Hematopoietic multipotent progenitor cell treated with erythropoietin and hydrocortisone succinate and interleukin-3 and kit ligand, for 15 days (in vitro differentiated cells): ENCODE results near the gene ABCC4.
"Not testable (repeated sequence)": the region's sequence is repeated elsewhere in the genome, so short reads cannot be mapped to it uniquely, and the experiment has no call there.

Source experiments
- DNase-seq: peaks from one replicate; pipeline ENCODE4 v3.0.0-alpha.2; 2015; ENCODE audit warnings: low spot score

The ABCC4 gene

DNA sequence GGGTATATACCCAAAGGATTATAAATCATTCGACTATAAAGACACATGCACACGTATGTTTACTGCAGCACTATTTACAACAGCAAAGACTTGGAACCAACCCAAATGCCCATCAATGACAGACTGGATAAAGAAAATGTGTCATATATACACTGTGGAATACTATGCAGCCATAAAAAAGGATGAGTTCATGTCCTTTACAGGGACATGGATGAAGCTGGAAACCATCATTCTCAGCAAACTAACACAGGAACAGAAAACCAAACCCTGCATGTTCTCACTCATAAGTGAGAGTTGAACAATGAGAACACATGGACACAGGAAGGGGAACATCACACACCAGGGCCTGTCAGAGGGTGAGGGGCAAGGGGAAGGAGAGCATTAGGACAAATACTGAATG is 102.6 kb downstream of the ABCC4 start:
- not testable (repeated sequence) for DNase-seq

DNA sequence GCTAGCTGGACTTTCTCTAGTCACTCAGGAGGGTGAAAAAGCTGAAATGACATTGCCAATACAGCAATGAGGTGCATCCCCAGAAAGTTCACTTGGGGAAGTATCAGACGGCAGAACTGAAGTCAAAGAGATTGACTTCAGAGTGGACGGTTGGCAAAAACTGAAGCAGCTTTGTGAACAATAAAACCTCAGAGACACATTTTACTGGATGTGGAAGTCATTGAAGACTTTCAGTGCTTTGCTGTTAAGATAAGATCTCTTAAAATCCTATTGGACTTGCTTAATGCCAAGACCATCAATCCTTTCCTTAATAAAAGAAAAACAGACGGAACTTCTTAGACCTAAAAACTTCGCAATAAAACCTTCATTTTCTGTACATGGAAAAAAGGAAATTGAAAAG is 103.7 kb downstream of the ABCC4 start:
- DNase-seq, result no peak

- no peak for DNase-seq
Observed at GRCh38 chr13:95195146-95195545, 106.1 kb downstream of the ABCC4 start.

DNA sequence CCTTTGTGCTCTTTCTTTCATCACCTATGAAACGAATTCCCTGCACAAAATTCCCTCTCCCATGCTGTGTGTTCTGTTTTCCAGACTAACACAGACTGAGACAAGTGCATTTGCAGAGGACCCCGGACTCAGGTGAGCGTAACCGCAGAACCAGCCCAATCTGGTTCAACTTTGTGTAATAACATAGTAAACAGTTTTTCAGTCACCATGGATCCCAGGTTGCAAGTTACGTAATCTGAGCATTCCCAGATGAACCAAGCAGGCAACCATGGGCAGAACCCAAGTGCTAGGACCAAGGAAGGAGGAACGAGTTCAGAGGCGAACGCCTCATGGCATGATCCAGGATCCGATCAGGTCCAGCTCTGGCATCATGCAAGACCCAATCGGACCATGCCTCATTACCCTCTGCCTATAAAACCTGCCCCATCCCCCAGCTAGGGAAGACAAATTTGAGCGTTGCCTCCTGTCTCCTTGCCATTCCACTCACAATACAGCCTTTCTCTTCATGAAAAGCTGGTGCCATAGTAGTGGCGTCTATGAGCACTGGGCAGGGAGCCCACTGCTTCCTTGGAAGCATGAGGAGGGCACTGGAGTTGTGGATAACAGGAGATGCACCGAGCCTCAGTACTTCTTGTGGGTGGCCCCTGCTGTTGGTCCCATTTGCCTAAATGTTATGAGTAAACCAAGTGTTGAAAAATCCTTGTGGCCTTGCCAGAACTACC is 107.6 kb downstream of the ABCC4 start:
- no peak for DNase-seq

DNA sequence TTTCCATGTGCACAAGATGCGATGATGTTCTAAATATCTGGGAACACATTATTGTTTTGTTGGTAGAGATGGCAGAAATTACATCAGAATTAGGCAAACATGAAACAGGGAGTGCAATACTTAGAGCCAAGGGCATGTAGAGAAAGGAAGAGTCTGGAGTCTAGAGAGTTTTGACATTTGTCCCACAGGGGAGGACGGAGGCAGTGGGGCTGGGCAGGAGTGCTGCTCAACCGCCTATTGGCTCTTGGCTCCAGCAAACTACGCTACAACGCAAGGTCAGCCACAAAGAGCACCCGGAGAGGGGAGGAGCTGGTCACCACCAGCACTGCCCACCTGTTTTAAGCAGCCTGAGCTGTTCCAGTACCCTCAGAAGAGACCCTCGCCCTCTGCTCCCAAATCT is 108.3 kb downstream of the ABCC4 start:
- DNase-seq, result no peak

GRCh38 chr13:95192564-95192945 is 108.7 kb downstream of the ABCC4 start:
- DNase-seq, result not testable (repeated sequence)

- peak; percentile 87 for DNase-seq
Observed at GRCh38 chr13:95191821-95192563, 109.3 kb downstream of the ABCC4 start.

GRCh38 chr13:95188128-95188527 is 113.1 kb downstream of the ABCC4 start:
- DNase-seq, result no peak

- no peak for DNase-seq
Observed at GRCh38 chr13:95185851-95186250, 115.4 kb downstream of the ABCC4 start.

- no peak for DNase-seq
Observed at GRCh38 chr13:95185311-95185710, 115.9 kb downstream of the ABCC4 start.

DNA sequence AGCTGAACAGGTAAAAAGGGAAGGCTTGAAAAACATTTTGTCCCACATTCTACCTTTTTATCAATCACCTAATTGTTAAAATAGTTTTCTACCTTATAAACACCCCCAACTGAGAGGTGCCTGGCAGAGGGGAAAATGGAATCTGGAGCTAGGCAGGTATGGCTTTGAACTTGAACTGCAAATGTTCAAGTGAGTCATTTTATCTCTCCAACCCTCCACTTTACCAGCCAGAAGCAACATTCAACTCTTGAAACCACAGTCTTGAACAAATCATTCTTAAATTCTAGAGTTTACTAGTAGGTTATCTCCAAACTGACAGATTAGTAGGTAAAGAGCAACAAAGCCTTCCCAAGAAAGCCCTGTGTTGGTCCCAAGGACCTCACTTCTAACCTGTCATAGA is 116.9 kb downstream of the ABCC4 start:
- DNase-seq, result no peak

DNA sequence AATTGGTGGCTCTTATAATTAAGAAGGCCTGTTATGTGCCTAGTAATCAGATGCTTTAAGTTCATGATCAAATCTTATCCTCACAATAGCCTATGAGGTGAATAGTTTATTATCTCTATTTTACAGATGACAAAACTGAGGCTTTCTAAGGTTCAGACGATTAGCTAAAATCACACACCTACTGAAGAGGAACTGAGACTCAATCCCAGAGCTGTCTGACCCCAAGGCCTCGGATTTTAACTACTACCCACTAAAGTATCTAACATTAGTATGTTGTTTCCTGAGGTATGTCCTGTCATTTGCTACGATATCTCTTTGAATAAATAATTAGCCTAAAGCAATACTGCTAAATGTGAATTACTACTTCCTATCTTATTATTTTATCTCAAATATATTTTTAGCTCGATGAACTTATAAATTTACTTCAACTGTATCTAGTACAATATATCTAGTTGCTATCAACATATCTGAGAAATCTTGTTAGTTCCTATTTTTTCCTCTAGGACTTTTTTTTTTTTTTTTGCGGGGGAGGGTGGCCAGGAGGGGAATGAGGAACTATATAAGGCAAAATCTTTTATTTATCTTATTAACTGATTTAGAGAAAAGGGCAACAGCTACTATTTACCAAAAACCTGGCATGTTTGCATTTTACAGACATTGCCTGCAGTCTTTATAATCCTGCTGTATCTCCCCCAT is 118.5 kb downstream of the ABCC4 start:
- DNase-seq, result no peak

GRCh38 chr13:95181586-95181985 is 119.7 kb downstream of the ABCC4 start:
- DNase-seq, result no peak

GRCh38 chr13:95180513-95181245 is 120.6 kb downstream of the ABCC4 start:
- no peak for DNase-seq

GRCh38 chr13:95176611-95177259 is 124.5 kb downstream of the ABCC4 start:
- DNase-seq, result no peak

GRCh38 chr13:95174517-95174916 is 126.7 kb downstream of the ABCC4 start:
- DNase-seq, result no peak

- DNase-seq, result no peak
Observed at GRCh38 chr13:95168191-95168590, 133.1 kb downstream of the ABCC4 start.

GRCh38 chr13:95167003-95167402 is 134.2 kb downstream of the ABCC4 start:
- not testable (repeated sequence) for DNase-seq

DNA sequence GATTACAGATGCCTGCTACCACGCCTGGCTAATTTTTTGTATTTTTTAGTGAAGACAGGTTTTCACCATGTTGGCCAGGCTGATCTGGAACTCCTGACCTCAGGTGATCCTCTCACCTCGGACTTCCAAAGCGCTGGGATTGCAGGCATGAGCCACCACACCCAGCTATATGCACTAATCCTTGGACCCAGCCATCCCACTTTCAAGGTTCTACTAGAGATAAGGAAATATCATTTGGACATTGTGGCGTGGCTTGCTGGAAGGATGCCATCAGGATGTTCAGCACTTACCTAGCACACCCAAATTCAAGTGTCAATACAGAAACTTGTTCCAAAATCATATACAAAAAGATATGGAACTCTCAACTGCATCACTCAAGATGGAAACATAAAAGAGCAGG is 136.4 kb downstream of the ABCC4 start:
- DNase-seq, result no peak

DNA sequence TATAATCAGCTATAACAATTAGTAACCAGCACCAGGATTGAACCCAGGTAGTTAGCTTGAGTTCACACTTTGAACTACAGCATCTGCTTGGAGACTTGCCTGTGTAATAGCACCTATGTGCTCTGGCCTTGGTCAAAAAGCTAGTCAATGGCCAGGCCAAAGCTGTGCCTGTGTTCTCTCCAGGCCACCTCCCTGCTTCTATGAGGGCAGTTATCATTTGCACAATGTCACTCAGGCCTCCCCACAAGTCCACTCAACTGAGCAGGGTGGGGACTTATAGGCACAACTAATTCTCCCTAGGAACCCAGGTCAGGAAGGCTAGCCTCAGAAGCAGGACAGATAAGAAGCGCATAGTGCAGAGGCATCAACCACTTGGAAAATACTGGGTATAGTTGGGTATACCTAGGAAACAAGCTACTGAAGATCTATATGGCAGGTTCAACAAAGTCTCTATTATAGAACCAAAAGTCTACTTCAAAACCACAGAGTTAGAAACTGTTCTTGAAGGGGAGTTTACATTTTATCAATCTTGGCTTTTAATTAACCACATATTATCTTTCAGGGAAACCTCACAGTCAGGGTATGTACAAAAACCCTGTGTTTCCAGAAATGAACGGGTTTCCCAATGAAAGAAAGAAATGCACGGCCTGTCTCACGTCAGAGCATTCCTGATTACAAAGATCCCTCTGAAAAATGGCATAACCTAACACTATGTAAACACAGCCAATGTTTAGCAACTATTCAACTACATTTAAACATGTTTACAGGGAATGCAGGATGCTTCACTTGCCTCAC is 140.9 kb downstream of the ABCC4 start:
- no peak for DNase-seq

- no peak for DNase-seq
Observed at GRCh38 chr13:95159458-95159857, 141.8 kb downstream of the ABCC4 start.
